Ammon's horn (tissue), 1 donor: ENCODE data around the gene OSBPL5.
"Not testable (repeated sequence)": the region's sequence is repeated elsewhere in the genome, so short reads cannot be mapped to it uniquely, and the experiment has no call there.

Experiments
- DNase-seq: peaks from one replicate; pipeline ENCODE4 v3.0.0-alpha.2; 2016; ENCODE audit warnings: low spot score

Gene OSBPL5

DNA sequence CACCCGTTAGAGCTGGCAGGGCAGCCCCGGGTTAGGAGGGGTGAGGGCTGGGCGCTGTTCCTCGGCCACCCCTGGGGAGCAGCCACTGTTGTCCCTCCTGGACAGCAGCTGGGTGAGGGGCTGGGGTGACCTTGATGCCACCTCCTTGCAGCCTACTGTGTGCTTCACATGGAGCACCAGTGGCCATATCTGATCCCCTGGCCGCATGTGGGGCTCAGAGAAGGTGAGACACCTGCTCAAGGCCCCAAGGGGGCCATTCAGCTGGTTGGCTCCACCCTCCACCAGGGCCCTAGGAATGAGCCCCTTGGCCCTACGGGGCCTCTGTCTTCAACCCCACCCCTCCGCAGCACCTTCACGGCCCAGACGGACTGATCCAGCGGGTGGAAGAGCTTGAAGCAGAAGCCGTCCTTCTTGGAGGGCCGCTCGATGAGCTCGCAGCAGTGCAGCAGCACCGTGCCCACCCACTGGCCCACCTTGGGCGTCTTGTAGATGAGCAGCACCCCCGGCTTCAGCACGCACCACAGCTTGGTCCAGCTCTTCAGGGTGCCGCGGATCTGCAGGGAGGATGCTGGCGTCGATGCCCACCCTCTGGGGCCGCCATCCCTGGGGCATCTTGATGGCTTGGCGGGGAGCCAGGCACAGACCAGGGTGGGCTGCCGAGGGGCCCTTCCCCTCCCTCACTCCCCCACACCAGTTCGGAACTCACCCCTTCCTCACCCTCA lies 44.9 kb downstream of the OSBPL5 start:
- DNase-seq: no peak

DNA sequence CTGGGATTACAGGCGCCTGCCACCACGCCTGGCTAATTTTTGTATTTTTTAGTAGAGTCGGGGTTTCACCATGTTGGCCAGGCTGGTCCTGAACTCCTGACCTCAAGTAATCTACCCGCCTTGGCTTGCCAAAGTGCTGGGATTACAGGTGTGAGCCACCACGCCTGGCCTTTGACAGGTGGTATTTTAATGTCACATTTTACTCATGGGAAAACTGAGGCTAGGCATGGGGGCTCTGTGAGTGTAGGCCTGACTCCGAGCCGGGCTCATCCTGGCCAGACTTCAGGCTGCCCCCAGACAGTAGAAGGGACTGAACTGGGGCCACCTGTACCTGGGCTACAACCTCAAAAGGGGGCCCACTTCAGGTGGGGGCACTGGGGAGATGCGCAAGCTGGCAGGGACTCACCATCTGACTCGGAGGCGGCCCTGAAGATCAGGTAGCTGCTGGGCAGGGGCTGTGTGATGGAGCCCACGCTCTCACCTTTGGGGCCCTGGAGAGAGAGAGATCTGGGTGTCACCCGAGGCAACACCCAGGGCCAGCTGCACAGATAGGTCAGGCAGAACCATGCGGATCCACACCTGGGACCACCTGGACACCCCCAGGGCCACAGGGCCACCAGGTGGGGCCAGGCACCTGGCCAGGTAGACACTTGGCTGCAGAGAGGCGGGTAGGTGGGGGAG lies 45.8 kb downstream of the OSBPL5 start:
- no peak for DNase-seq

DNA sequence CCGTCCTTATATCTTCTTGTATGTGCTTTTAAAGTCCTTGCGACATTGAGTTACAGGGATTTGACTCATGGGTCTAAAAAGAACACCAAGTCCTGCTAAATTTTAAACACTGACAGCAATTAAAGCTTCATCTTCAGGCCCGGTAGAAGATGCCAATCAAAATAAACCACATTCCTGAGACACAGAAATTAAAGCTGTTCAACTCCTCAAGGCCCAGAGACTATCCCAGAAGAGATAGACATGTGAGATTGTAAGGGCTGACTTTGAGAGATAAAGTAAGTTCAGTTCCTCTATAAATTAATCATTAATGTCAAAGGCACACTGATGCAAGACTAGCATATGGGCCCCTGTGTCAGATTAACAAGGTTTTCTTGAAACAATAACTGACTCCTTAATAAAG lies 49.8 kb downstream of the OSBPL5 start:
- no peak for DNase-seq

DNA sequence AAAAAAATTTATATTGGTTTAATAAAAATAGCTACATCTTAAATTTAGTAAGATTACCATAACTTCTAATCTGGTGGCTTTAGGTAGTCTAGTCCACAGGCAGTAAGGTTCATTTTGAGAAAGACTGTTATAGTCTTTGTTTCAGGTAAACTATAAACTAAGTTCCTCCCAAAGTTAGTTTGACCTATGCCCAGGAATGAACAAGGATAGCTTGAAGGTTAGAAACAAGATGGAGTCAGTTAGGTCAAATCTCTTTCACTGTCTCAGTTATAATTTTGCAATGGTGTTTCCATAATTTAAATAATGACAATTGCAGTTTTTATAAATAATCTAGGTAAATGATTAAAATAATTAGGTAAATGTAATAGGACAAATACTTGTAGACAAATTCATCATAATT lies 51.4 kb downstream of the OSBPL5 start:
- not testable (repeated sequence) for DNase-seq

DNA sequence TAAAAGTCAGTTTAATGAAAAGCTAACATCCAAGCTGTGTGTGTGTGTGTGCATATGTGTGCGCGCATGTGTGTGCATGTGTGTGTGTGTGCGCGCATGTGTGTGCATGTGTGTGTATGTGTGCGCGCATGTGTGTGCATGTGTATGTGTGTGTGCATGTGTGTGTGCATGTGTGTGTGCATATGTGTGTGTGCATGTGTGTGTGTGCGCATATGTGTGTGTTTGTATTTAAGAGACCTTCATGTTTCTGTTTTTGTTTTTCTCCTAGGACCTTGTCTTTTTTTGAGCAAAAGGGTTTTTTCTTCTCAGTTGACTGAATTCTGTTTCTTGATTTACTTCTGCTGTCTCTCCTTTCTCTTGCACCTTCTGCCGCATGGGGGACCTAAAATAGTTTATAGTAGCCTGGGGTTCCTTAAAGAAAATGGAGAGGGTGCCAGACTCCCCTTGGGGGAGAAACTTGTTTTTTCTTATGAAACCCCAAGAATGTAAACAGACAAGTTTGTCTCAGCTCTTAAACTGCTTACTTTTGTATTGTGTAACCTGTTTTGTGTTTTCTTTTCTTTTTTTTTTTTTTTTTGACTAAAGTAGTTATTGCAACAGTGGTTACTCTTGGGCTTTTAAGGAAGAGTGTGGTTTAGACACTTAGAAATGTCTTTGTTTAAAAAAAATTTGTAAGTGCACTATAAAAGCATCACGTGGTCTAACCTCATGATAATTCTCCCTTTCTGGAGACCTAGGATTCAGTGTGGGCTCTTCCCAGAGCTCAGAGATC lies 53.0 kb downstream of the OSBPL5 start:
- DNase-seq: no peak

DNA sequence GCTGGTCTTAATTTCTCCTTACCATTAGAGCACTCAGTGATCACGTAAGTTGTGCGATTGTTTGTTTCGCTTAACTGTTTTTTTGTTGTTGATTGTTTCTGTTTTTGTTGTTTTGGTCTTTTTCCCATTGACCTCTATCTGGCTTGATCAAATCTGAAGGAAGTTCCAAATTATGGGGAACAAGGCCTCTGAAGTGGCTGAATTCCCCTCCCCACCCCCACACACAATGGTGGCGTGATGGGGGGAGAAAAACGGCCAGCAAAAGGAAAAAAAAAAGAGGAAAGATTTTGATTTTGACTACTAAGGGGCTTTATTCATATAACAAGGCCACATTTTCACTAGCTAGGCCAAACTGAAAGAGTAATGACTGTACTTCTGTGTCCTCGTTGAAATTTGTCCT lies 53.6 kb downstream of the OSBPL5 start:
- DNase-seq: no peak

DNA sequence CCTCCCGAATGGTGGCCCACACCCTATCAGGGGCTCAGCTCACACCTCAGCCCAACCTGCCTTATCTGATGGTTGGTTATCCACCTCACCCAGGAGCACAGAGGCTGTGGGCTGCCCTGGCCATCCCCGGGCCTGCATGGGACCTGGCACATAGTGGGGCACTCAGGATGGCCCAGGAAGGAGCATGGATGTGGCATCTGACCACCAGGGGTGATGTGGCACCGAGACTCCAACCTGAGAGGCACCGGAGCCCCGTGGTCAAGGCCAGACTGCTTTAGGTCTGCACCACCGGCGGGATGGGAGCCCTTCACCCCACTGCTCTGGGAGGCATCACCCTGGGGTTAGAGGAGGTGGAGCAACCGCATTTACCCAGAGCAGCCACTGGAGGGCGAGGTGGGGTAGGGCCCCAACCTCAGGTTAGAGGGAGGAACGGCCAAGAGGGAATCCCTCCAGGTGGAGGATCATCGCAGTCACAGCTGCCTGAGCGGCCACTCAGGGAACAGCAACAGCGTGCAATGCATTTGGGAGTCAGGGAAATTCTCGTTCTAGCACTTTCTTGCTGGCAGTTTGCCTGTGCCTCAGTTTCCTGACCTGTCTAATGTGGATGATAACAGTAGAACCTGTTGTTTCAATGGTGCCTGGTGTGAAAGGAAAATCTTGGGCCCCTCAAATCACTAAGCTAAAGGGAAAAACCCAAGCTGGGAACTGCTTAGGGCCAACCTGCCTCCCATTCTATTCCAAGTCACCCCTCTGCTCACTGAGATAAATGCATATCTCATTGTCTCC lies 55.0 kb downstream of the OSBPL5 start:
- DNase-seq: no peak

DNA sequence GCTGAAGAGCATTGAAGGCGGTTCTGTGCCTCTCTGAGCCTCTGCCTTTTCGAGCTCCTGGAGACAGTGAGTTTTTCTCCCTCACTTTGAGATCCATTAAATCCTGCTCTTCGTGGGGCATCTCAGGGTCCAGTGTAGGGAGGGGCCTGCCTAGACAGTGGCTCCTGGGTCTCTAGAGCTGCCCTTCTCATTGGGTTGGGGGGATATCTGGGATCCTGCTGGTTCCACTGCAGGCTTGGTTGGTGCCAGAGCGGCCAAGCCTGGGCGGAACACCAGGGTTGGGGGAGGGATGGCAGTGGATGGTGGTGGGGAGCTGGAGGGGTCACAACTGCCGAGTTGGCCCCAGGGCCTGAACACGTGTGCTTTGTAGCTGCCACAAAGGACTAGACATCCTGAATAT lies 55.7 kb downstream of the OSBPL5 start:
- DNase-seq: no peak

DNA sequence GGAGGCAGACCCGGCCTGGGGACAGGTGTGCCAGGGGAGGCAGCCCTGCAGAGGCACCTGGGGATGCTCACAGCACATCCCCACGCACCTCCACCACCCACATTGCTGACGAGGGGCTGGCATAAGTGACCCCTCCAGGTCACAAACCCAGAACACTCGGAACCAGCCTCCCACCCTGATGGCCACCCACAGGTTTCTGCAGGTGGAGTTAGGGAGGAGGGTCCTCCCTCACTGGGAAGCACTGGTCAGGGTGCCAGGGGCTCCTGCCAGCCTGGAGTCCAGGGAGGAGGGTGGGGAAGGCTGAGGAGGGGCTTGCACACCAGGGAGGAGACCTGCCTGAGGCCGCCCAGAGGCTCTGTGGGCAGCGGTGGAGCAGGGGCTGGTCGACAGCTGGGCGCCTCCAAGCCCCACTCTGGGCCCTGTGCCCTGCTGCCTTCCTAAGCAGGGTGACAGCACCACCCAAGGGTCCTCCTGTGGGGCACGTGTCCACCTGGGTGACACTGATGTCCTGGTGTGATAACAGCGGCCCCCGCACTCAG lies 56.9 kb downstream of the OSBPL5 start:
- no peak for DNase-seq

DNA sequence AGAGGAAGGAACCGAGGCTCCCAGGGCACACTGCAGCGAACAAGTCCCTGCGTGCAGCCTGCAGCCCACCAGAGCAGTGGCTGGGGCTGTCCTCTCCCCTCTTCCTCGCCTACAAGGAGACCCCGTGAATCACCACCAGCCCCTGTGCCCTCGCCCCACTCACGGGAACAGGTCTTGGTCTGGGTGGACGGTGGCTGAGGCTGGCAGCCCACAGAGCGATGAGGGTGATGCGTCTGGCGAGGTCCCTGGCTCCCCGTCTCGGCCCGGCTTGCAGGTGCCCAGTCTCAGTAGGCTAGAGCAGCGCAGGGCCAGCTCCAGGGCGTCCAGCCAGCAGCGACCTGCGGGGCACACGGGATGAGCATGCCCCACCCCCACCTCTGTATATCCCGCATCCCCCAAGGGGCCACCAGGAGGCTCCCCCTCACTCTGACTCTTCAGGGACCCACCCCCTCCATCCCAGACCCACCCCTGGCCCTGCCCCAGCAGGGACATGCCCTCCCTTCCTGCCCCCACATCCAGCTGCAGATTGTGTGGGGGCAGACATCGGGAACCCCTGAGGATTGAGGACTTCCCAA lies 57.4 kb downstream of the OSBPL5 start:
- DNase-seq: no peak

DNA sequence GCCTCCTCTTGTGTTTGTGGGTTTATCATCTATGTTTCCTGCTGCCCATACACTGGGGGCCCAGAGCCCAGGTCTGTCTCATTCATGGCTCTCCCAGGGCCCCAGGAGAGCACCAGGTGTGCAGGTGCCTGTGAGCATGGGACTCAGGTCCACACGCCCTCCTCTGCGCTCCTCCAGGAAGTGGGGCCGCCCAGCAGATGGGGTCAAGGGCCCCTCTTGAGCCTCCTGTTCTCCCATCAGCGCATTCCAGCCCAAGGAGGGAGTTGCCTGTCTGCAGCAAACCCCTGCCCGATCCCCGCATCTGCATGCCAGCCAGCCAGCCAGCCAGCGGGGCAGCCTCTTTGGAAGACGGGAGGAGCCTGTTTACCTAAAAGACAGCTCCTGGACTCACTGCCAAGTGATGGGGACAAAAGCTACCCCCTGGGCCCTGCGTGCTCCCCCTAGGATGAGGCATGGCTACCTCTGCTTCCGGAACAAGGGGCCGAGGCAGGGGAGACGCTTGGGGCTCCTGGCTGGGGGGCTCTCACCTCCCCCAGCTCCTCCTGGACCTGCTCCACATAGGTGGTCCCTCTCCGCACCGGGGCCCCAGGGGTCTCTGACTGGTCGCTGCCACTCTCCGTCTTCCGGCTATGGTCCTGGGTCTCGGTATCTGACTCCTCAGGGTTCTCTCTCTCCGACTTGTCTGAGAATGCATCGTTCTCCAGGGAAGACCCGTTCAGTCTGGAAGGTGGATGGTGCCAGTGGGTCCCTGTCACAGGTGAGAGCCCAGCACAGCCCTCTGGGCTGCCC lies 58.2 kb downstream of the OSBPL5 start:
- no peak for DNase-seq

DNA sequence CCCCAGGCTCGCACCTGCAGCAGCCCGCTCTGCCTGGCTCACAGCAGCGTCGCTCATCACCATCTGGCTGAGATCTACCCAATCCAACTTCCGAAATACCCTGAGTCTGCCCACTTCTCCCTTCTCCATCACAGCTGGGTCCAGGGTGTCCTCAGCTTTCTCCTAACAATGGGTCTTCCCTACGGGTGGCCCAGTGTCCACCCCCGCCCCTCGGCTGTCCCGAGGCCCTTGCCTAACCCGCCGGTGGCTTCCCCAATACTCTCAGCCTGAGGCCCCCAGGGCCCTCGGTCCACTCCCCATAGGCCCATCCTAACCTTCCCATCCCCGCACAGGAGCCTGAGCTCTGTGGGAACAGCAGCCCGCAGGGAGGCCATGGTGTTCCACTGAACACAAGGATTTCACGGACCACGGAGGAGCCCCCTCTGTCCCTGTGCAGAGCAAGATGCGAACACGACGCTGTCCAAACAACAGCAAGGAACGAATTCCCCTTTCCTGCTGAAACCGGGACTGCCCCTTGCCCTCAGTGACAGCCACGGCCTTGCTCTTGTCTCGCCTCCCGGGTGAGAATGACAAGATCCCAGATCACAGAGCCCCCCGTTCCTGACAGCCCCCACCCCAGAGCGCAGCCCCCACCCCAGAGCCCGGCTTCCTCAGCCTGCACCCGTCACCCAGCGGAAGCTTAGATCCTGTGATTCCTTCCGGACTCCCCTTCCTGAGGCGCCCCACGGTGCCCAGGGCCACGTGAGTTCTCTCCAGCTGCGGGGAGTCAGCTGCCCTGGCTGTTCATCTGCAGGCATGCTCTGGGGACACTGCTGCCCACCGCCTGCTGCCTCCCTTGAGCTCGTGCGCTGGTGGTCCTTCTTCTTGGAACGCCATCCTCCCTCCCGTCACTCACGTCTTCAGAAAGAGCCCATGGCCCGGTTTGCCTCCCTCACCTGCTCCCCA lies 59.0 kb downstream of the OSBPL5 start:
- DNase-seq: no peak

DNA sequence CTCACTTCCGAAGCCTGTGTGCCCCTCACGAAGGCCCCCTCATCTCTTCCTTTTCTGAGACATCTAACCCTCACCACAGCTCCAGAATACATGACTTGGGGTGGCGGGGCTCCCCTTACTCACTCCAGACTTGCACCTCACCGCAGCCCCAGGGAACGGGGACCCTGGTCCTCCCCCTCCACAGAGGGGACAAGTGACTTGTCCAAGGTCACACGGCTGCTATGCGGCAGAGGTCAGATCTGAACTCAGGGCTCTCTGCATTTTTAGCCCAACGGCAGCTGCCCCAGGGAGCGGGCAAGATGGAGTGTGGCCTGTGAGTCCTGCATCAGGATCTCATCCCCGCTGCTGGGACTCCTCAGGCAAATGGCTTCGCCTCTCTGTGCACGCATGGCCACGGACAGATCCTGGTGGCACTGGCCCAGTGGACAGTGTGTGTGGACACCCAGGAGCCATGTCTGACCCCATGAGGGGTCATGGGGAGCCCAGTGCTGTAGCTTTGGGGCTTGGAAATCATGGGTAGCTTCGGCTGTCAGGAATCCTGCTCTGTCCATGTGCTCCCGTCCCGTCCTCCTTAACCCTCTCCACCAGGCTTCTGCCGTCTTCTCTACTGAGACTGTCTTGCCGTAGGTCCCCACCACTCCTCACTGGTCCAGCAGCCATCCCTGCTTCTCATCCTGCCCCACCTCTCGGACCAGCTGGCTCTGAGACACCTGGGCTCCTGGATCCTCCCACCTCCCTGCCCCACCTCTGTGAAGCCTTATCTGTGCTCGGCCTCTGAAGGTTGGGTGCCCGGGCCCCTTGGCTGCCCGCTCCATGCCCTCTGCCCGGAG lies 59.9 kb downstream of the OSBPL5 start:
- DNase-seq: no peak

DNA sequence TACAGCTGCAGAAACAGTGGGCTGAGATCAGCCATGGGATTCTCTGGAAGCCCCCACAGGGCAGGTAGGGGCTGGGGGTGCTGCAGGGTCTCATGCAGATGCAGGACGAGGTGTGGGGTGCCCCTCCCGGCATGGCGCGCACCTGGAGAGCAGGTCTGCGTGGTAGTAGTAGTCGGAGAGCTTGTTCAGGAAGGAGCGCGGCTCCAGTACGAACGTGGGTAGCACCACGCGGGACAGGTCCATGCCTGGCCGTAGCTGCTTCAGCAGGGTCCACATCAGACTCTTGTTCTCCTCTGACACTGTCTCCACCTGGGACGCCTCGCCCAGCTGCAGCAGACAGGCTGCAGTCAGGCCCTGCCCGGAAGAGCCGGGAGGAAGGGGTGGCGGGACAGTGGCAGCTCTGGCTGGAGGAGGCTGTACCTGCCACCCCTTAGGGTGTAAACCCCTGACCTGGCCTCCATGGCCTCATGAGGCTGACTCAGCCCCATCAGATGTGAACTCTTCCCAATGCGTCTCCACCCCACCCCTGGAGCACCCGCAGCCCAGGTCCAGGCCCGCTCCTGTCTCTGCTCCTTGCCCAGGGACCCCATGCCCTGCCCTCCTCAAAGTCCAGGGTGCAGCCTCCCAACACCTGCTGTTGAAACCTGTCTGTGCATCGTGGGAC lies 60.9 kb downstream of the OSBPL5 start:
- no peak for DNase-seq

DNA sequence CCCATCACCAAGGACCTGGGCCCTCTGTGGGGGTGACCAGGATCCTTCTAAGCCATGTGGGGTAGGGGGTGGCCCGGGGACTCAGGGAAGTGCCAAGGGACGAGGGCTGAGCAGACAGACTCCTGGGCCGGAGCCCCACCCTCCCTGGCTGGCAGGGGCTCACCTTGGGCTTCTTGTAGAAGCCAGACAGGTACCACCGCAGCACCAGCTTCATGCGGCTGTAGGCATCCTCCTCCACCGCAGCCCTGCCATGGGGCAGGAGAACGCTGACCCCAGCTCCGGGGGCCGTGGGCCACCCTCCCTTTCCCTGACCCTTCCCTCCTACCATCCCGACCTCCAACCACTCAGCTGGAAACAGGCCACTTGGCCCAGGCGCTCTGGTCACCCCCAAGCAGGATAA lies 62.0 kb downstream of the OSBPL5 start:
- DNase-seq: no peak

DNA sequence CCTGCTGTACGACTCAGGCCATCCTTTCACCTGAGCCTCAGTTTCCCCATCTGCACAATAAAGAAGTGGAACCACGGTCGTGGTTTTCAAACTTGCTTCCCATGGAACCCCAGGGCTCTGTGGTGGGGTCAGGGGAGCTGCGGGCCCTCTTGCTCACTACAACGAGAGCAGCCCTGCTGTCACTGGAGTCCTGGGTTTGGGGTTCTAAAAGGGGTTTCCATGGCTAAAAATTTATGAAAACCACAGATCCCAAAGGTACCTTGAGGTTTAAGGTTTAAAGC lies 62.5 kb downstream of the OSBPL5 start:
- DNase-seq: no peak

DNA sequence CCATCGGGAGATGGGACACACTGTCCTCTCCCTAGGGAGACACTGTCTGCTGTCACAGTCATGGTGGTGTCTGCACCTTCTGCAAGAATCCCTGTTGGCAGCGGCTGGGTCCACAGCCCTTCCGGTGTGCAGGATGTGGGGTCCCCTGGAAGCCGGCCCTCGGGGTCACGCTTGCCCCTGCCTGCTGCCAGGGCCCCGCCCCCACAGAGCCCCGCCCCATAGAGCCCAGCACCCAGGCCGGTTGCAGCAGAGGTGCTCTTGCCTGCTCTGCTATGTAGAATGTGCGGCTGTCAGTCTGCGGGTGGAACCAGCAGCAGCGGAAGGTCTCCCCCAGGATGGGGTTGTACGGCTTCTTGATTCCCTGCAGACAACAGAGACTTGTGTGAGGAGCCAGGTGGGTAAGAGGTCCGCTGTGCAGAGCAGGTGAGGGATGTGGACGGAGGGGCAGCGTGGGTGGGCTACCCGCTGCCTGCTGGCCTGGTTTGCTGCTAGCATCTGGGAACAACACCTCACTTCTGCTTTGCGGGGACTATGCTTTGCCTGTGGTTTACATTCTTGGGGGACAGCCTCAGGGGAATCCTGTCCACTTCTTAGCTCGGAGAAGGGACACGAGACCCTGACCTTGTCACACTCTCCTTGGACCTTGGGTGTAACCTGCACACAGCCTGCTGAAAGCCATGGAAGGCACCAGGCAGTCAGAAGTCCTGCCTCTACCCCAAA lies 63.0 kb downstream of the OSBPL5 start:
- no peak for DNase-seq

DNA sequence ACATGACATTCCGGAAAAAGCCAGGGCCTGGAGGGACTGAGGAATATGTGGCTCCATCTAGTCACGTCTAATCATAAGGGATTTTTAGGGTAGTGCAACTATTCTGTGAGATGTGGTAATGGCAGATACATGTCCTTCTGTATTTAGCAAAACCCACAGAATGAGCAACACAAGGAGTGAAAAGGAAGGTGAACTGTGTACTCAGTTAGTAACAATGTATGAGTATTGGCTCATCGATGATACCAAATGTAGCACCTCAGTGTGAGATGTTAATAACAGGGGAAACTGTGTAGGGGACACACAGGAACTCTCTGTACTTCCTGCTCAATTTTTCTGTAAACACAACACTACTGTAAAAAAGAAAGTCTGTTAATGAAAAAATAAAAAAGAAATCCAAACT lies 65.9 kb downstream of the OSBPL5 start:
- DNase-seq: no peak
